ENCODE measurements around the gene IL22RA1.

Gene IL22RA1

GRCh38 chr1:24098102-24098501, 44.8 kb downstream of the IL22RA1 start:
- H3K9me3 ChIP-seq (ENCODE audit: insufficient read depth, low read depth, low read length) = no peaks in the 10 kb centered on the region
- no peaks in the 10 kb centered on the region for H3K79me2 ChIP-seq (ENCODE audit: insufficient read depth, low read length)
- no peak for TF ChIP-seq EZH2phosphoT487 (IDR thresholded peaks at IDR 0.05; ENCODE audit: borderline replicate concordance)
- no peak for TF ChIP-seq CTCF (conservative IDR thresholded peaks at IDR 0.05; ENCODE audit: low read length)
- H4K20me1 ChIP-seq (ENCODE audit: insufficient read depth, low read length, poor library complexity, severe bottlenecking) = no peaks in the 10 kb centered on the region
- no peaks in the 10 kb centered on the region for H3K27me3 ChIP-seq (ENCODE audit: insufficient read depth, low read length, poor library complexity, severe bottlenecking)
- H3K4me1 ChIP-seq (ENCODE audit: insufficient read depth, low read length, poor library complexity, severe bottlenecking) = no peaks in the 10 kb centered on the region
- H2AFZ ChIP-seq (ENCODE audit: low read length) = no peak overlapping the region
- no peaks in the 10 kb centered on the region for H3K36me3 ChIP-seq (ENCODE audit: insufficient read depth, low read length)
- H3F3A ChIP-seq (ENCODE audit: low read depth) = no peaks in the 10 kb centered on the region
- H3K4me3 ChIP-seq (ENCODE audit: low read length, poor library complexity, severe bottlenecking) = no peak overlapping the region
- no peak overlapping the region for H3K9ac ChIP-seq (ENCODE audit: low read depth, low read length, poor library complexity, severe bottlenecking)
- no peak overlapping the region for H3K4me2 ChIP-seq (ENCODE audit: low read depth, low read length, poor library complexity, severe bottlenecking)
- no peaks in the 10 kb centered on the region for H3K9me2 ChIP-seq (replicated peaks; ENCODE audit: low read depth, low read length)

DNA sequence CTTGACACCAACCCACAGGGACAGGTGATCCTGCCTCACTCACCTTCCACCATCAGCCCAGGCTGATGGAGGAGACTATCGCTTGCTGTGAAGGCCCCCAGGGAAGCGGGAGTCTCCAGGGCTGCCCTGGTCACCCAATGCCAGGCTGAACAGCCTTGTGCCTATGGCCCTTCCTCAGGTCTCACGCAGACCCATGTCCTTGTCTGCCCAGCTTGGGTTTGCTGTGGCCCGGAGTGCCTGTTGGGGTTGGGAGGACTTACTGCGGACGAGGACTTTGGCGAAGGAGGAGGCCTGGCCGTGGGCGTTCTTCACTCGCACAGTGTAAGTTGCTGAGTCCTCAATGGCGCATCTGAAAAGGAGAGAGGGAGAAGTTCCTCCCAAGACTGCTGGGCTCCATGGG, 45.3 kb downstream of the IL22RA1 start:
- no peak overlapping the region for H3K9ac ChIP-seq (ENCODE audit: low read depth, low read length, poor library complexity, severe bottlenecking)
- H3K9me2 ChIP-seq (replicated peaks; ENCODE audit: low read depth, low read length) = no peaks in the 10 kb centered on the region
- no peaks in the 10 kb centered on the region for H3K4me1 ChIP-seq (ENCODE audit: insufficient read depth, low read length, poor library complexity, severe bottlenecking)
- no peaks in the 10 kb centered on the region for H3K79me2 ChIP-seq (ENCODE audit: insufficient read depth, low read length)
- H3K9me3 ChIP-seq (ENCODE audit: insufficient read depth, low read depth, low read length) = no peaks in the 10 kb centered on the region
- H3F3A ChIP-seq (ENCODE audit: low read depth) = no peaks in the 10 kb centered on the region
- no peak for TF ChIP-seq CTCF (conservative IDR thresholded peaks at IDR 0.05; ENCODE audit: low read length)
- TF ChIP-seq EZH2phosphoT487 (IDR thresholded peaks at IDR 0.05; ENCODE audit: borderline replicate concordance) = no peak
- H3K4me2 ChIP-seq (ENCODE audit: low read depth, low read length, poor library complexity, severe bottlenecking) = no peak overlapping the region
- no peaks in the 10 kb centered on the region for H3K36me3 ChIP-seq (ENCODE audit: insufficient read depth, low read length)
- H4K20me1 ChIP-seq (ENCODE audit: insufficient read depth, low read length, poor library complexity, severe bottlenecking) = no peaks in the 10 kb centered on the region
- no peak overlapping the region for H2AFZ ChIP-seq (ENCODE audit: low read length)
- H3K27me3 ChIP-seq (ENCODE audit: insufficient read depth, low read length, poor library complexity, severe bottlenecking) = no peaks in the 10 kb centered on the region
- no peak overlapping the region for H3K4me3 ChIP-seq (ENCODE audit: low read length, poor library complexity, severe bottlenecking)

DNA sequence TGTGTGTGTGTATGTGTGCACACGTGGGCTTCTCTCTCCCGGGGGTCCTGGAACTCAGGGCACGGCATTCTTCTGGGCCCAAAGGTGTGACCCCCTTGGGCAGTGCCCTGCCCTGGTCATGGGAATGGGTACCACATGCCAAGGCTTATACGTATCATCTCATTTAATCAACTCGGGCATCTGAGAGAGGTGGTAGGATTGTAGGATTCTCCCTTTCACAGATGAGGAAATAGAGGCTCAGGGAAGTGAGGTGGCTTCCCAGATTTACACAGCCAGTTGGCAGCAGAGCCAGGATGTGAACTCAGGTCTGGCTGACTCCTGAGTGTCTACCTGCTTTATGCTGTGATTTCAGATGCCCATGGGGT, 46.2 kb downstream of the IL22RA1 start:
- Histone ChIP-seq H3K9ac (ENCODE audit: low read depth, low read length, poor library complexity, severe bottlenecking) (no peak overlapping the region), H3K9me2 (replicated peaks; ENCODE audit: low read depth, low read length) (no peaks in the 10 kb centered on the region), H3K4me2 (ENCODE audit: low read depth, low read length, poor library complexity, severe bottlenecking) (no peak overlapping the region), H3K9me3 (ENCODE audit: insufficient read depth, low read depth, low read length) (no peaks in the 10 kb centered on the region), H3K4me1 (ENCODE audit: insufficient read depth, low read length, poor library complexity, severe bottlenecking) (no peaks in the 10 kb centered on the region), H3K27me3 (ENCODE audit: insufficient read depth, low read length, poor library complexity, severe bottlenecking) (no peaks in the 10 kb centered on the region), H3K79me2 (ENCODE audit: insufficient read depth, low read length) (no peaks in the 10 kb centered on the region), H3F3A (ENCODE audit: low read depth) (no peaks in the 10 kb centered on the region), H3K4me3 (ENCODE audit: low read length, poor library complexity, severe bottlenecking) (no peak overlapping the region), H4K20me1 (ENCODE audit: insufficient read depth, low read length, poor library complexity, severe bottlenecking) (no peaks in the 10 kb centered on the region), H2AFZ (ENCODE audit: low read length) (no peak overlapping the region), H3K36me3 (ENCODE audit: insufficient read depth, low read length) (no peaks in the 10 kb centered on the region)
- no peak for TF ChIP-seq EZH2phosphoT487 (IDR thresholded peaks at IDR 0.05; ENCODE audit: borderline replicate concordance)
- TF ChIP-seq CTCF (conservative IDR thresholded peaks at IDR 0.05; ENCODE audit: low read length) = no peak

Measured in Loucy (cell line).